Vagina (tissue), 2 donors: ENCODE measurements around the gene ZDHHC20.

ENCODE experiments used
- POLR2A ChIP-seq, 2 donors: fragments of 450-650 bp; IDR thresholded peaks; one replicate each; pipeline ENCODE4 v1.6.1; 2017; ENCODE audit warnings: antibody characterized with exemption in 2 of 2, mild to moderate bottlenecking in 2 of 2, moderate library complexity in 2 of 2
- POLR2AphosphoS5 ChIP-seq, 2 donors: sonication (generic); formaldehyde crosslinking; IDR thresholded peaks; one replicate each; pipeline ENCODE4 v1.9.0; 2017; ENCODE audit warnings: antibody characterized with exemption in 2 of 2, mild to moderate bottlenecking in 2 of 2, low read depth in 1 of 2; ENCODE audit not compliant: insufficient read depth in 1 of 2

DNA sequence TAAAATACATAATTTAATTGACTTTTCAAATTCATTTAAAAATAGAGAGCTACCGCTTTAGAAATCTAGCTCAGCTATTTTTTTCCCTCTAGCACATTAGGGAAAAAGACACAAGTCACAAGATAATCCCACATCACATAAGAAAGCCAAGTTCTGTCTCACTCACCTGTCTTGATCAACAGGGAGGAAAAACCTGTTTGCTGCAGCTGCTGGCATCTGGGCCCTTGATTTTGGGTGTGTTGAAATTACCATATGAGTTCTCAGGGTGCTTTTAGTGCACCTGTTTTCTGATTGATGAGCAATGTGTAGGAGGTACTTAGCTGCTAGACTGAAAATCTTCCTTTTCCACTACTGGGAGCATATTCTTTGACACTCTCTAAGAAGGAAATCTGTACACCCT, 53.8 kb downstream of the ZDHHC20 start:
- TF ChIP-seq POLR2AphosphoS5 (IDR thresholded peaks at IDR 0.05; ENCODE audit: insufficient read depth in 1 of 2, low read depth in 1 of 2) (peak in 1 of 2 donors; percentile 54), POLR2A (IDR thresholded peaks at IDR 0.05) (no peak)
